ENCODE measurements around the gene RALGAPA1.
A peak's percentile ranks its signal among the peaks of the same experiment; 100 is the strongest.

- TF ChIP-seq, protein P1, sequence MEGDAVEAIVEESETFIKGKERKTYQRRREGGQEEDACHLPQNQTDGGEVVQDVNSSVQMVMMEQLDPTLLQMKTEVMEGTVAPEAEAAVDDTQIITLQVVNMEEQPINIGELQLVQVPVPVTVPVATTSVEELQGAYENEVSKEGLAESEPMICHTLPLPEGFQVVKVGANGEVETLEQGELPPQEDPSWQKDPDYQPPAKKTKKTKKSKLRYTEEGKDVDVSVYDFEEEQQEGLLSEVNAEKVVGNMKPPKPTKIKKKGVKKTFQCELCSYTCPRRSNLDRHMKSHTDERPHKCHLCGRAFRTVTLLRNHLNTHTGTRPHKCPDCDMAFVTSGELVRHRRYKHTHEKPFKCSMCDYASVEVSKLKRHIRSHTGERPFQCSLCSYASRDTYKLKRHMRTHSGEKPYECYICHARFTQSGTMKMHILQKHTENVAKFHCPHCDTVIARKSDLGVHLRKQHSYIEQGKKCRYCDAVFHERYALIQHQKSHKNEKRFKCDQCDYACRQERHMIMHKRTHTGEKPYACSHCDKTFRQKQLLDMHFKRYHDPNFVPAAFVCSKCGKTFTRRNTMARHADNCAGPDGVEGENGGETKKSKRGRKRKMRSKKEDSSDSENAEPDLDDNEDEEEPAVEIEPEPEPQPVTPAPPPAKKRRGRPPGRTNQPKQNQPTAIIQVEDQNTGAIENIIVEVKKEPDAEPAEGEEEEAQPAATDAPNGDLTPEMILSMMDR (IDR thresholded peaks at IDR 0.05): no peak
- TF ChIP-seq EZH2 (IDR thresholded peaks at IDR 0.05; ENCODE audit: borderline replicate concordance, insufficient read depth, low read depth, low read length, poor library complexity, severe bottlenecking): peak; percentile 86
These were observed 275.5 kb downstream of the RALGAPA1 start, which contains the start of gene INSM2 for GRCh38 chr14:35533357-35534207.
